ENCODE results near the gene CNNM3.

DNA sequence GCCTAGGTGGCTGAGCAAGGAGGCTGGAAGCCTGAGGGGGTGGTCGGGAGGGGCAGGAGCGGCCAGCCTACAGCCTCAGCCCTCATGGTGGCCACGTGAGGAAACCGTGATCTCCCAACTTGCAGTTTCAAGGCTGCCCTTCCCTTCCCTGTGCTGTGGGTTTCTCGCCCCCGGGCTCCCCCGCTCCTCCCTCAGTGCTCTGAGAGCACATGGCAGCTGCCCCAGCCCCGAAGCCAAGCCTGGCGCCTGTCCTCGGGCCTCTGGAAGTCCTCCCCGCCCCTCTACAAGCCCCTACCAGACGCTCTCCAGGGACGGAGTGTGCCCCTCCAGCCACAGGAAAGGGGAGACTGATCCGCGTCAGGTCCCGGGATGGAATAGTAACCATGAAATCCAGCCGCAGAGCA, 28.3 kb downstream of the CNNM3 start:
- TF ChIP-seq, protein P1, sequence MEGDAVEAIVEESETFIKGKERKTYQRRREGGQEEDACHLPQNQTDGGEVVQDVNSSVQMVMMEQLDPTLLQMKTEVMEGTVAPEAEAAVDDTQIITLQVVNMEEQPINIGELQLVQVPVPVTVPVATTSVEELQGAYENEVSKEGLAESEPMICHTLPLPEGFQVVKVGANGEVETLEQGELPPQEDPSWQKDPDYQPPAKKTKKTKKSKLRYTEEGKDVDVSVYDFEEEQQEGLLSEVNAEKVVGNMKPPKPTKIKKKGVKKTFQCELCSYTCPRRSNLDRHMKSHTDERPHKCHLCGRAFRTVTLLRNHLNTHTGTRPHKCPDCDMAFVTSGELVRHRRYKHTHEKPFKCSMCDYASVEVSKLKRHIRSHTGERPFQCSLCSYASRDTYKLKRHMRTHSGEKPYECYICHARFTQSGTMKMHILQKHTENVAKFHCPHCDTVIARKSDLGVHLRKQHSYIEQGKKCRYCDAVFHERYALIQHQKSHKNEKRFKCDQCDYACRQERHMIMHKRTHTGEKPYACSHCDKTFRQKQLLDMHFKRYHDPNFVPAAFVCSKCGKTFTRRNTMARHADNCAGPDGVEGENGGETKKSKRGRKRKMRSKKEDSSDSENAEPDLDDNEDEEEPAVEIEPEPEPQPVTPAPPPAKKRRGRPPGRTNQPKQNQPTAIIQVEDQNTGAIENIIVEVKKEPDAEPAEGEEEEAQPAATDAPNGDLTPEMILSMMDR (IDR thresholded peaks at IDR 0.05; ENCODE audit: low read depth, low read length) = no peak
- no peak for TF ChIP-seq EZH2phosphoT487 (IDR thresholded peaks at IDR 0.05; ENCODE audit: low read depth)
